Loucy (cell line): ENCODE results near the gene CHRND.

Source experiments
- H2AFZ ChIP-seq: fragments of 200-600 bp; sonication (generic); 2 replicates; pipeline ENCODE4 v1.6.0; 2016; ENCODE audit warnings: antibody characterized with exemption, mild to moderate bottlenecking, low read length, moderate library complexity
- H3F3A ChIP-seq: fragments of 200-600 bp; 2 replicates; pipeline ENCODE4 v1.6.0; 2016; ENCODE audit warnings: antibody characterized with exemption, low read depth, mild to moderate bottlenecking
- H3K27me3 ChIP-seq: fragments of 200-600 bp; sonication (generic); 2 replicates; pipeline ENCODE4 v1.6.1; 2014; ENCODE audit warnings: low read length, mild to moderate bottlenecking; ENCODE audit not compliant: insufficient read depth, poor library complexity, severe bottlenecking
- H3K36me3 ChIP-seq: fragments of 200-600 bp; sonication (generic); 2 replicates; pipeline ENCODE4 v1.6.1; 2016; ENCODE audit warnings: low read length; ENCODE audit not compliant: insufficient read depth
- H3K4me1 ChIP-seq: fragments of 200-600 bp; sonication (generic); 2 replicates; pipeline ENCODE4 v1.5.1; 2014; ENCODE audit warnings: low read length, mild to moderate bottlenecking; ENCODE audit not compliant: insufficient read depth, poor library complexity, severe bottlenecking
- H3K4me2 ChIP-seq: fragments of 200-600 bp; sonication (generic); 2 replicates; pipeline ENCODE4 v1.6.0; 2014; ENCODE audit warnings: antibody characterized with exemption, low read length, low read depth, mild to moderate bottlenecking; ENCODE audit not compliant: poor library complexity, severe bottlenecking
- H3K4me3 ChIP-seq: fragments of 200-600 bp; sonication (generic); 2 replicates; pipeline ENCODE4 v1.5.1; 2014; ENCODE audit warnings: low read length, mild to moderate bottlenecking, mixed read lengths; ENCODE audit not compliant: poor library complexity, severe bottlenecking
- H3K79me2 ChIP-seq: fragments of 200-600 bp; sonication (generic); 2 replicates; pipeline ENCODE4 v1.6.1; 2014; ENCODE audit warnings: low read length; ENCODE audit not compliant: insufficient read depth
- H3K9ac ChIP-seq: fragments of 200-600 bp; sonication (generic); 2 replicates; pipeline ENCODE4 v1.6.0; 2014; ENCODE audit warnings: mild to moderate bottlenecking, low read depth, low read length, moderate library complexity; ENCODE audit not compliant: poor library complexity, severe bottlenecking
- H3K9me2 ChIP-seq: fragments of 200-600 bp; sonication (generic); replicated peaks from 2 replicates; pipeline ENCODE4 v1.6.1; 2016; ENCODE audit warnings: low read depth, low read length, mixed read lengths
- H3K9me3 ChIP-seq: fragments of 200-600 bp; sonication (generic); 2 replicates; pipeline ENCODE4 v1.6.1; 2014; ENCODE audit warnings: mild to moderate bottlenecking, antibody characterized with exemption, low read length, low read depth; ENCODE audit not compliant: insufficient read depth
- H4K20me1 ChIP-seq: fragments of 200-600 bp; sonication (generic); 2 replicates; pipeline ENCODE4 v1.6.0; 2014; ENCODE audit warnings: antibody characterized with exemption, low read length, mild to moderate bottlenecking; ENCODE audit not compliant: insufficient read depth, poor library complexity, severe bottlenecking
- CTCF ChIP-seq: fragments of 200-600 bp; sonication (generic); conservative IDR thresholded peaks from 2 replicates; pipeline ENCODE4 v1.5.1; 2014; ENCODE audit warnings: mild to moderate bottlenecking, antibody characterized with exemption, low read length
- EZH2phosphoT487 ChIP-seq: fragments of 200-600 bp; IDR thresholded peaks from 2 replicates; pipeline ENCODE4 v1.6.1; 2018; ENCODE audit warnings: antibody characterized with exemption, mild to moderate bottlenecking, moderate library complexity, borderline replicate concordance

CHRND gene

DNA sequence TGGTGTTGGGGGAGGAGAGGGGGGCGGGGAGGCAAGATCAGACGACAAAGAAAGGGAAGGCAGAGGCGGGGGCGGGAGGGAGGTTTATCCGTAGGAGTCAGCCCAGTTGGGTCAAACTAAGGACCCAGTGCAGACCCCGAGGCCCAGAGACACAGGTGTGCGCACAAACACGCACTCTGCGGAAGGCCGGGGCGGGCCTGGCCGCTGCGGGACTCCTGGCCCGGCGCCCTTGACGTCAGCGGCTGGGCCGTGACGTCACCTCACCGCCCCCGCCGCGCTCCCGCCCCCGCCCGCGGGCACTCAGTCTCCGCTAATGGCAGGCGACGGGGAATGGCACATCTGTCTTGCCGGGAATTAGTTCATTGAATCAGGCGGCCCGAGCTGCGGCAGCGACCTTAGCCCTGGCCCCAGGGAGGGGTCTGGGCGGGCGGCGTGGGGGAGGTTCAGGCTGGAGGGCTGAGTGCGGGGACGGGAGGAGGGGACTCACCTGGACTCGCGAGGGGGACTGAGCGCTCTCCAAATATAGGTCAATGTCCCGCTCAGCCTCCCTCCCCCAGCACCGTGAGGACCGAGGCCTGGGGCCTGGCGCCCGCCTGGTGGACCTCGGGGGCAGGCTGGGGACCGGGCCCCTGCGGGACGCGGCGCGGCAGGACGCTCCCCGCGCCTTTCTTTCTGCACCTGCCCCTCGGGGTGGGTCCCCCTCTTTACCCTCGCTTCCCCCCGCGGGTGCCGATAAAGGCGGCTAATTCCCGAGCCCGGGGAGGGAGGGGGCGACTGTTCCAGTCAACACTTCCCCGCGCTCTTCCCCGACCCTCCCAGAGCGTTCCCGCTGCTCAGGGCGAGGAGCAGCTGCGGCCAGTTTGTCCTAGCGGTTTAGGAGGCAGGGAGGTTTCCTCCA, 22.8 kb upstream of the CHRND start:
- Histone ChIP-seq H3K4me1 (no peaks in the 10 kb centered on the region), H4K20me1 (no peaks in the 10 kb centered on the region), H3F3A (no peaks in the 10 kb centered on the region), H3K9ac (no peak overlapping the region), H3K9me3 (no peaks in the 10 kb centered on the region), H3K9me2 (no peaks in the 10 kb centered on the region), H3K36me3 (no peaks in the 10 kb centered on the region), H2AFZ (no peak overlapping the region), H3K4me2 (no peak overlapping the region), H3K4me3 (no peak overlapping the region), H3K79me2 (no peaks in the 10 kb centered on the region), H3K27me3 (no peaks in the 10 kb centered on the region)
- TF ChIP-seq CTCF (no peak), EZH2phosphoT487 (no peak)

GRCh38 chr2:232503809-232504323, 22.1 kb upstream of the CHRND start:
- TF ChIP-seq EZH2phosphoT487 (no peak), CTCF (no peak)
- H3K36me3 ChIP-seq: no peaks in the 10 kb centered on the region
- no peaks in the 10 kb centered on the region for H4K20me1 ChIP-seq
- no peaks in the 10 kb centered on the region for H3K9me2 ChIP-seq
- no peaks in the 10 kb centered on the region for H3K9me3 ChIP-seq
- no peak overlapping the region for H3K4me3 ChIP-seq
- no peaks in the 10 kb centered on the region for H3K79me2 ChIP-seq
- no peak overlapping the region for H2AFZ ChIP-seq
- H3K4me1 ChIP-seq: no peaks in the 10 kb centered on the region
- no peaks in the 10 kb centered on the region for H3K27me3 ChIP-seq
- H3F3A ChIP-seq: no peaks in the 10 kb centered on the region
- H3K4me2 ChIP-seq: no peak overlapping the region
- H3K9ac ChIP-seq: no peak overlapping the region

- H3K79me2 ChIP-seq: no peaks in the 10 kb centered on the region
- no peak overlapping the region for H3K4me3 ChIP-seq
- H3K27me3 ChIP-seq: no peaks in the 10 kb centered on the region
Measured at GRCh38 chr2:232504438-232504837, 21.5 kb upstream of the CHRND start.

More at GRCh38 chr2:232504438-232504837, 21.5 kb upstream of the CHRND start:
- H2AFZ ChIP-seq: no peak overlapping the region
- H3F3A ChIP-seq: no peaks in the 10 kb centered on the region
- no peaks in the 10 kb centered on the region for H3K9me2 ChIP-seq
- no peak for TF ChIP-seq EZH2phosphoT487
- TF ChIP-seq CTCF: no peak
- no peaks in the 10 kb centered on the region for H3K4me1 ChIP-seq
- H3K4me2 ChIP-seq: no peak overlapping the region
- H3K9ac ChIP-seq: no peak overlapping the region
- no peaks in the 10 kb centered on the region for H3K36me3 ChIP-seq
- no peaks in the 10 kb centered on the region for H4K20me1 ChIP-seq
- H3K9me3 ChIP-seq: no peaks in the 10 kb centered on the region
